CD4-positive, alpha-beta T cell (primary cell): ENCODE results near the gene RGMB. TPM values are rescaled to one million over a fixed set of nuclear protein-coding genes. Genes with fewer than 3 reads are reported as not detected.
A peak's percentile ranks its signal among the peaks of the same experiment; 100 is the strongest.

Experiments
- ATAC-seq: fragments of 200-7000 bp; cut with Tn5 transposase; one replicate; pipeline ENCODE4 v1.10.0; 2022; ENCODE audit warnings: mild to moderate bottlenecking; ENCODE audit not compliant: poor library complexity
- CTCF ChIA-PET: fragments of 350-600 bp; sonication (Branson Sonifier 250); formaldehyde crosslinking; loops from one replicate; lab custom pipeline; 2021; ENCODE audit warnings: antibody characterized with exemption, inconsistent platforms; lab: Charles Lee
- POLR2A ChIA-PET: fragments of 350-600 bp; sonication (Branson Sonifier 250); formaldehyde crosslinking; loops from one replicate; lab custom pipeline; 2021; ENCODE audit warnings: antibody characterized with exemption, inconsistent platforms; lab: Charles Lee
- DNase-seq, 14 experiments: peaks; one replicate each; pipeline ENCODE4 v3.0.0-alpha.2; 2013 to 2020; ENCODE audit warnings: mixed read lengths in 2 of 14
- H3K27ac ChIP-seq, 2 donors: one replicate each; pipeline versions ENCODE4 v1.5.1 to v1.7.0; 2013; ENCODE audit warnings: low read length in 2 of 2, low read depth in 1 of 2, mild to moderate bottlenecking in 1 of 2
- H3K27me3 ChIP-seq, 2 experiments: 1 replicate in 1 of 2; 2 replicates in 1 of 2; pipeline versions ENCODE4 v1.6.1 to v1.7.0; 2013; ENCODE audit warnings: low read length in 2 of 2, control low read depth in 1 of 2, mild to moderate bottlenecking in 1 of 2, moderate library complexity in 1 of 2; ENCODE audit not compliant: insufficient read depth in 2 of 2, control insufficient read depth in 1 of 2
- H3K36me3 ChIP-seq: one replicate; pipeline ENCODE4 v1.6.1; 2013; ENCODE audit warnings: low read length, control low read depth; ENCODE audit not compliant: insufficient read depth
- H3K4me1 ChIP-seq: one replicate; pipeline ENCODE4 v1.6.1; 2013; ENCODE audit warnings: low read length, control low read depth; ENCODE audit not compliant: insufficient read depth
- H3K4me3 ChIP-seq: one replicate; pipeline ENCODE4 v1.5.1; 2013; ENCODE audit warnings: mild to moderate bottlenecking, low read length, moderate library complexity
- H3K9me3 ChIP-seq, 2 experiments: 1 replicate in 1 of 2; 2 replicates in 1 of 2; pipeline versions ENCODE4 v1.6.1 to v1.7.0; 2013; ENCODE audit warnings: low read length in 2 of 2, mild to moderate bottlenecking in 2 of 2, control low read depth in 1 of 2, moderate library complexity in 1 of 2; ENCODE audit not compliant: control insufficient read depth in 1 of 2, insufficient read depth in 1 of 2
- H3K27ac Mint-ChIP-seq: one replicate; pipeline ENCODE4 v1.8.0; 2020; ENCODE audit warnings: mixed read lengths
- H3K27me3 Mint-ChIP-seq: one replicate; pipeline ENCODE4 v1.8.0; 2021; ENCODE audit warnings: mixed read lengths
- H3K36me3 Mint-ChIP-seq: one replicate; pipeline ENCODE4 v1.8.0; 2021; ENCODE audit warnings: low read depth, mixed read lengths
- H3K4me1 Mint-ChIP-seq: one replicate; pipeline ENCODE4 v1.8.0; 2021; ENCODE audit warnings: low read depth, mixed read lengths
- H3K4me3 Mint-ChIP-seq: one replicate; pipeline ENCODE4 v1.8.0; 2020; ENCODE audit warnings: mild to moderate bottlenecking, mixed read lengths
- H3K9me3 Mint-ChIP-seq: one replicate; pipeline ENCODE4 v1.8.0; 2020; ENCODE audit warnings: mixed read lengths
- intact Hi-C, 2 experiments: fragments of 100-400 bp; cut with DNase I in 1 of 2; cut with micrococcal nuclease in 1 of 2; formaldehyde crosslinking; loops; one replicate each; pipeline versions ENCODE4 v1.15.1 to v1.9.0; 2023 to 2025; cut with DNase I, micrococcal nuclease
- total RNA-seq, 174 experiments: library from RNA in 2 of 174; stranded (reverse) in 2 of 174; gene quantifications; one replicate each; pipeline ENCODE4 v1.2.3 and lab custom pipeline; 2021 to 2026
- TF ChIP-seq, protein P1 (sequence below): fragments of 200-600 bp; IDR thresholded peaks from one replicate; pipeline ENCODE4 v1.8.0; 2022; ENCODE audit warnings: antibody characterized with exemption, mild to moderate bottlenecking

The RGMB gene
- total RNA-seq, 2 experiments from 2014 or later = 15.8 to 15.9 TPM

DNA sequence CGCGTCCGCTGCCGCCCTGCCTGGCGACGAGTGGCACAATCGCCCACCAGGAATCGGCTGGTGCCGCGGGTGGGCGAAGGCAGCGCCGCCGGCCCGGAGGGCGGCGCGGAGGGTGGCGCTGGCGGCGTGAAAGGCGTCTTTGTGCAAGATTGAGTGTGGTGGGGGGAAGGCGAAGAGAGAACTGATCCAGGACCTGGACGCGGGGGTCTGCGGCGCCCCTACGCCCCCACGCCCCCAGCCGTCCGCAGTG is 4.6 kb upstream of the RGMB start:
- Histone ChIP-seq H3K27me3 (peaks cover 25 to 28% of the 10 kb centered on the region in 2 experiments), H3K4me3 (peak overlapping the region; percentile 62), H3K9me3 (peaks cover 0 to 6% of the 10 kb centered on the region in 2 experiments), H3K36me3 (no peaks in the 10 kb centered on the region), H3K4me1 (peaks cover 43% of the 10 kb centered on the region), H3K27ac (no peak overlapping the region)
- TF ChIP-seq, protein P1, sequence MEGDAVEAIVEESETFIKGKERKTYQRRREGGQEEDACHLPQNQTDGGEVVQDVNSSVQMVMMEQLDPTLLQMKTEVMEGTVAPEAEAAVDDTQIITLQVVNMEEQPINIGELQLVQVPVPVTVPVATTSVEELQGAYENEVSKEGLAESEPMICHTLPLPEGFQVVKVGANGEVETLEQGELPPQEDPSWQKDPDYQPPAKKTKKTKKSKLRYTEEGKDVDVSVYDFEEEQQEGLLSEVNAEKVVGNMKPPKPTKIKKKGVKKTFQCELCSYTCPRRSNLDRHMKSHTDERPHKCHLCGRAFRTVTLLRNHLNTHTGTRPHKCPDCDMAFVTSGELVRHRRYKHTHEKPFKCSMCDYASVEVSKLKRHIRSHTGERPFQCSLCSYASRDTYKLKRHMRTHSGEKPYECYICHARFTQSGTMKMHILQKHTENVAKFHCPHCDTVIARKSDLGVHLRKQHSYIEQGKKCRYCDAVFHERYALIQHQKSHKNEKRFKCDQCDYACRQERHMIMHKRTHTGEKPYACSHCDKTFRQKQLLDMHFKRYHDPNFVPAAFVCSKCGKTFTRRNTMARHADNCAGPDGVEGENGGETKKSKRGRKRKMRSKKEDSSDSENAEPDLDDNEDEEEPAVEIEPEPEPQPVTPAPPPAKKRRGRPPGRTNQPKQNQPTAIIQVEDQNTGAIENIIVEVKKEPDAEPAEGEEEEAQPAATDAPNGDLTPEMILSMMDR = no peak
- CTCF ChIA-PET = interaction anchor here (0.9 to 1.9 kb wide), 8 partner anchors 9 to 1587 kb away, joined by 3 to 9 read pairs (median 4); no protein-coding TSS in a partner anchor
- intact Hi-C loops = loop anchor here in 1 of 2 experiments (10.0 kb wide), 1 partner anchor 1766 kb away; the partner anchor contains the start of gene FAM174A
- DNase-seq (peak in 1 of 14 experiments; percentile 14), ATAC-seq (no peak)
- Mint-ChIP-seq H3K27me3 (peaks cover 57% of the 10 kb centered on the region), H3K4me3 (peak overlapping the region; percentile 99), H3K36me3 (peaks cover 7% of the 10 kb centered on the region), H3K9me3 (no peaks in the 10 kb centered on the region), H3K4me1 (peaks cover 38% of the 10 kb centered on the region), H3K27ac (no peak overlapping the region)
- POLR2A ChIA-PET = interaction anchor here (1.7 to 2.2 kb wide), 3 partner anchors 161 to 1586 kb away, joined by 3 to 8 read pairs (median 5); partner anchors contain the start of gene RIOK2

DNA sequence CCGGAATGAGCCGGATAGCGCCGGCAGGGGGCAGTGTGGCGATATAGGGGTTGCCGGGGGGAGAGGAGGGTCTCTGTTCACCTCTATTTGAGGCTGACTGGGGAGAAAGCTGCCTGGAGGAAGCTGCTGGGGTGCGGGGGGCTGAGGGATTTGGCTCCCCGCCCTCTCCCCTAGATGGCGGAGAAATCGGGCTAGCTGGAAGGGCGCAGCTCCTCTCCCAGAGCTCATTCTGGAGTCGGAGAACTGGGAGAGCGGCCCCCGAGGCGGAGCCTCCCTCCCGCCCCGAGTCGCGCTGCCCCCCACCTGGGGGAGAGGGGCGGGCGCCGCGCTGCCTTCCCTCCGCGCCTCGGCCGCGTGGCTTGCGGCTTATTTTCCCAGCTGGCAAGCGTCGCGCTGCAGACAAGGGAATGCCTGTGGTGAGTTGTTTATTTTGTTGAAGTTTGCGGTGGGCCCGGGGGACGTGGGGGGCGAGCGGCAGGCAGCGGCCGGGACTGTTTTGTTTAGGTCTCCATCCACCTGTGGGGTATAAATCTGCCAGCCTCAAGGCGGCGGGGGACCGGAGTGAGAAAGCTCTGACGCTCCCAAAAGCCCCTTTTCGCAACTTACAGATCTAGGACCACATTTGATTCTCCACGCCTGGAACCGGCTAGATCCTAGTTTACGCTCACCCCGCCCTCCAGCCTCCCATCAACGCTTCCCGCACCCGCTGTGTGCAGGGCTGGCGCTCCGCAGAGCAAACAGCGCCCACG is 4.1 kb upstream of the RGMB start:
- TF ChIP-seq, protein P1 = peak; percentile 52
- peak in 13 of 14 experiments; percentile 14 to 70 (median 42) for DNase-seq
- intact Hi-C loops = loop anchor here in 1 of 2 experiments (10.0 kb wide), 1 partner anchor 1765 kb away; the partner anchor contains the start of gene FAM174A
- H3K27me3 ChIP-seq = peaks cover 23 to 25% of the 10 kb centered on the region in 2 experiments
- no peak for ATAC-seq
- H3K9me3 ChIP-seq = peaks cover 0 to 6% of the 10 kb centered on the region in 2 experiments
- no peak overlapping the region for H3K27ac ChIP-seq
- H3K36me3 ChIP-seq = no peaks in the 10 kb centered on the region
- peaks cover 45% of the 10 kb centered on the region for H3K4me1 ChIP-seq
- H3K4me3 Mint-ChIP-seq = peak overlapping the region; percentile 99
- CTCF ChIA-PET = interaction anchor here (1.0 to 1.9 kb wide), 6 partner anchors 12 to 1587 kb away, joined by 3 to 9 read pairs (median 4); no protein-coding TSS in a partner anchor
- POLR2A ChIA-PET = interaction anchor here (1.2 to 2.2 kb wide), 4 partner anchors 160 to 1586 kb away, joined by 3 to 8 read pairs (median 4); partner anchors contain the start of gene RIOK2
- H3K27me3 Mint-ChIP-seq = peaks cover 52% of the 10 kb centered on the region
- peaks cover 40% of the 10 kb centered on the region for H3K4me1 Mint-ChIP-seq
- H3K36me3 Mint-ChIP-seq = peaks cover 10% of the 10 kb centered on the region
- H3K9me3 Mint-ChIP-seq = no peaks in the 10 kb centered on the region
- H3K27ac Mint-ChIP-seq = no peak overlapping the region
- peak overlapping the region; percentile 62 for H3K4me3 ChIP-seq

DNA sequence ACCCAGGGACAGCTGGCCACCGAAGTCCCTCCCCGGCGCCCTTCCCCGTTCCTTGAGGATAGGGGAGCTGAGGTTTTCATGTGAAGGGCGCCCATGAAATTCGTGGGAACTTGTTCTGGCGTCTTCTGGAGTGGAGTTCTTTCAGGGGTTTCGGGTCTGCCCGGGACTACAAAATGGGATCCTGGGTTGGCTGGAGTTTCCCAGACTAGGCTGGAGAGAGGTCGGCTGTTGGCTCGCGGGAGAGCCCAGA is 3.6 kb upstream of the RGMB start:
- Histone ChIP-seq H3K27me3 (peaks cover 18 to 25% of the 10 kb centered on the region in 2 experiments), H3K4me1 (peaks cover 49% of the 10 kb centered on the region), H3K9me3 (peaks cover 0 to 6% of the 10 kb centered on the region in 2 experiments), H3K27ac (no peak overlapping the region), H3K4me3 (peak overlapping the region; percentile 62), H3K36me3 (no peaks in the 10 kb centered on the region)
- peak overlapping the region; percentile 99 for H3K4me3 Mint-ChIP-seq
- TF ChIP-seq, protein P1 = no peak
- H3K36me3 Mint-ChIP-seq = peaks cover 13% of the 10 kb centered on the region
- CTCF ChIA-PET = interaction anchor here (1.2 to 1.9 kb wide), 2 partner anchors 18 to 26 kb away, joined by 3 to 9 read pairs; no protein-coding TSS in a partner anchor
- no peak overlapping the region for H3K27ac Mint-ChIP-seq
- intact Hi-C loops = loop anchor here (2.0 to 10.0 kb wide), 6 partner anchors 157 to 1965 kb away; partner anchors contain the start of genes CHD1 (in 1 of the 2), ERAP1 (in 1 of the 2), FAM174A (in 1 of the 2) and LNPEP (in 1 of the 2)
- no peak for ATAC-seq
- DNase-seq = no peak
- POLR2A ChIA-PET = interaction anchor here (1.2 to 2.2 kb wide), 4 partner anchors 160 to 1587 kb away, joined by 3 to 8 read pairs (median 4); partner anchors contain the start of gene RIOK2
- no peaks in the 10 kb centered on the region for H3K9me3 Mint-ChIP-seq
- H3K4me1 Mint-ChIP-seq = peaks cover 45% of the 10 kb centered on the region
- H3K27me3 Mint-ChIP-seq = peaks cover 47% of the 10 kb centered on the region
